Measurements from ENCODE around the gene PDZD2. TPM values are rescaled to one million over a fixed set of nuclear protein-coding genes. Genes with fewer than 3 reads are reported as not detected.

Gene PDZD2
- total RNA-seq, 2 experiments from 2014 or later = 1.3 to 1.8 TPM

GRCh38 chr5:31617867-31618266 is 21.1 kb upstream of the PDZD2 start:
- Mint-ChIP-seq H3K4me3 (no peak overlapping the region), H3K27me3 (peaks cover 43% of the 10 kb centered on the region), H3K9me3 (no peaks in the 10 kb centered on the region), H3K27ac (no peak overlapping the region), H3K36me3 (ENCODE audit: low read depth) (no peaks in the 10 kb centered on the region), H3K4me1 (ENCODE audit: low read depth) (peaks cover 5% of the 10 kb centered on the region)
- no peak for TF ChIP-seq CTCF (IDR thresholded peaks at IDR 0.05)
- ChIA-PET CTCF (interaction anchor here (0.9 kb wide), 1 partner anchor 17 kb away, joined by 3 read pairs; no protein-coding TSS in a partner anchor), POLR2A (no interaction called here)
- H3K9me3 ChIP-seq (ENCODE audit: control insufficient read depth in 1 of 2, insufficient read depth in 1 of 2, low read length in 2 of 2) = peaks cover 0 to 3% of the 10 kb centered on the region in 2 experiments
- ATAC-seq (ENCODE audit: poor library complexity) (no peak), DNase-seq (no peak)
- H3K4me3 ChIP-seq (ENCODE audit: low read length) = no peak overlapping the region
- no peak overlapping the region for H3K27ac ChIP-seq (ENCODE audit: low read depth in 1 of 2, low read length in 2 of 2)
- H3K27me3 ChIP-seq (ENCODE audit: control insufficient read depth in 1 of 2, insufficient read depth in 2 of 2, low read length in 2 of 2) = peaks cover 6 to 10% of the 10 kb centered on the region in 2 experiments
- no peaks in the 10 kb centered on the region for H3K36me3 ChIP-seq (ENCODE audit: insufficient read depth, low read length)
- H3K4me1 ChIP-seq (ENCODE audit: insufficient read depth, low read length) = peaks cover 4% of the 10 kb centered on the region
- intact Hi-C loops (cut with DNase I, micrococcal nuclease) = no loop called here

- Histone ChIP-seq H3K4me1 (ENCODE audit: insufficient read depth, low read length) (peaks cover 4% of the 10 kb centered on the region), H3K4me3 (ENCODE audit: low read length) (no peak overlapping the region), H3K36me3 (ENCODE audit: insufficient read depth, low read length) (no peaks in the 10 kb centered on the region), H3K27ac (ENCODE audit: low read depth in 1 of 2, low read length in 2 of 2) (no peak overlapping the region), H3K9me3 (ENCODE audit: control insufficient read depth in 1 of 2, insufficient read depth in 1 of 2, low read length in 2 of 2) (peaks cover 0 to 3% of the 10 kb centered on the region in 2 experiments), H3K27me3 (ENCODE audit: control insufficient read depth in 1 of 2, insufficient read depth in 2 of 2, low read length in 2 of 2) (peaks cover 6 to 10% of the 10 kb centered on the region in 2 experiments)
- TF ChIP-seq CTCF (IDR thresholded peaks at IDR 0.05) = no peak
- Mint-ChIP-seq H3K4me3 (no peak overlapping the region), H3K27ac (no peak overlapping the region), H3K36me3 (ENCODE audit: low read depth) (no peaks in the 10 kb centered on the region), H3K9me3 (no peaks in the 10 kb centered on the region), H3K27me3 (peaks cover 43% of the 10 kb centered on the region), H3K4me1 (ENCODE audit: low read depth) (peaks cover 5% of the 10 kb centered on the region)
- ChIA-PET POLR2A (no interaction called here), CTCF (no interaction called here)
- intact Hi-C loops (cut with DNase I, micrococcal nuclease) = no loop called here
- DNase-seq = no peak
- no peak for ATAC-seq (ENCODE audit: poor library complexity)
Observed at GRCh38 chr5:31620026-31620425, 18.9 kb upstream of the PDZD2 start.

GRCh38 chr5:31623249-31623648 is 15.7 kb upstream of the PDZD2 start:
- Histone ChIP-seq H3K9me3 (ENCODE audit: control insufficient read depth in 1 of 2, insufficient read depth in 1 of 2, low read length in 2 of 2) (no peaks in the 10 kb centered on the region), H3K4me1 (ENCODE audit: insufficient read depth, low read length) (no peaks in the 10 kb centered on the region), H3K27me3 (ENCODE audit: control insufficient read depth in 1 of 2, insufficient read depth in 2 of 2, low read length in 2 of 2) (peaks cover 6 to 7% of the 10 kb centered on the region in 2 experiments), H3K4me3 (ENCODE audit: low read length) (no peak overlapping the region), H3K36me3 (ENCODE audit: insufficient read depth, low read length) (no peaks in the 10 kb centered on the region), H3K27ac (ENCODE audit: low read depth in 1 of 2, low read length in 2 of 2) (no peak overlapping the region)
- no peak for DNase-seq
- POLR2A ChIA-PET = no interaction called here
- CTCF ChIA-PET = no interaction called here
- Mint-ChIP-seq H3K36me3 (ENCODE audit: low read depth) (no peaks in the 10 kb centered on the region), H3K27ac (no peak overlapping the region), H3K4me1 (ENCODE audit: low read depth) (peaks cover 1% of the 10 kb centered on the region), H3K27me3 (peaks cover 32% of the 10 kb centered on the region), H3K4me3 (no peak overlapping the region), H3K9me3 (no peaks in the 10 kb centered on the region)
- no peak for ATAC-seq (ENCODE audit: poor library complexity)
- intact Hi-C loops (cut with DNase I, micrococcal nuclease) = no loop called here
- no peak for TF ChIP-seq CTCF (IDR thresholded peaks at IDR 0.05)
